Measurements from ENCODE around the gene EFEMP2. TPM values are rescaled to one million over a fixed set of nuclear protein-coding genes. Genes with fewer than 3 reads are reported as not detected.

The EFEMP2 gene
- total RNA-seq, 1 experiment from 2014 or later = 26.2 TPM

DNA sequence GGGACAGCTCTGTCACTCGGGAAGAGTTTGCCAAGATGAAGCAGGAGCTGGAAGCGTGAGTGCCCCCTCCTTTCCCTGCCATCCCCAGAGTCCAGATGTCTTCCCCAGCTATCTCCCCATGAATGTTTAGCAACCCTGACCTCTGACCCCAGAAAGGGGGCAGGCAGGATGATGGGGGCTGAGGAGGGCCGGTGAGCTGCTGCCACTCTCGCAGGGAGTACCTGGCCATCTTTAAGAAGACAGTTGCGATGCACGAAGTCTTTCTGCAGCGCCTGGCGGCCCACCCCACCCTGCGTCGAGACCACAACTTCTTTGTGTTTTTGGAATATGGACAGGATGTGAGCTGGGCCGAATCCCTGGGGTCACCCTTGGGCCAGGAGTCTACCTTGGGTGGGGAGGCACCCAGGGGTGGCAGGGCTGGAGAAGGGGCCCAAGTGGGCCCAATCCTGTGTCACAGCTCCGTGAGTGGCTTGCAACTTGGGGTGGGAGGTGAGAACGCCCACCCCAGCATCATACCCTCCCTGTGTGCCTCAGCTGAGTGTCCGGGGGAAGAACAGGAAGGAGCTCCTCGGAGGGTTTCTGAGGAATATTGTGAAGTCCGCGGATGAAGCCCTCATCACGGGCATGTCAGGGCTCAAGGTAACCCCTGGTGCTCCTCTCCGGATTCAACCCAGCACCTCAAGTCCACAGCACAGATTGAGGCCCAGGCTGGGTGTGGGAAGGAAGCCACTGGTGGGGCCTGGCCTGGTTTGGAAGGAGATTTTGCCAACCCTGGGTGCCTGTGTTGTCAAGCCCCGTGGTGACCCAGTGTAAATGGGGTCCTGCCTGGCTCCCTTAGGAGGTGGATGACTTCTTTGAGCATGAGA is 22.1 kb downstream of the EFEMP2 start:
- peak; percentile 32 for DNase-seq

More for the DNA sequence above, 22.1 kb downstream of the EFEMP2 start:
- no peak overlapping the region for H3K18ac ChIP-seq (ENCODE audit: insufficient read length, low read depth, low read length)
- peaks cover 10 to 14% of the 10 kb centered on the region in 2 experiments for H3K4me1 Mint-ChIP-seq
- H2BK5ac ChIP-seq (ENCODE audit: insufficient read length, low read length) = no peak overlapping the region
- no peaks in the 10 kb centered on the region for H3K4me1 ChIP-seq (ENCODE audit: insufficient read depth, low read length)
- no peak overlapping the region for H3K14ac ChIP-seq (ENCODE audit: insufficient read depth, low read length)
- no peak overlapping the region for H2AK5ac ChIP-seq (ENCODE audit: insufficient read length, low read length)
- peaks cover 15% of the 10 kb centered on the region for H3K27me3 Mint-ChIP-seq (ENCODE audit: low read depth)
- H3K79me1 ChIP-seq (ENCODE audit: insufficient read depth, low read depth, low read length, poor library complexity, severe bottlenecking) = peaks cover 2% of the 10 kb centered on the region
- H3K23me2 ChIP-seq (ENCODE audit: insufficient read length, low read depth, low read length, poor library complexity, severe bottlenecking) = no peaks in the 10 kb centered on the region
- H2BK20ac ChIP-seq (ENCODE audit: low read depth, low read length, poor library complexity, severe bottlenecking) = no peak overlapping the region
- no peaks in the 10 kb centered on the region for H4K20me1 ChIP-seq (ENCODE audit: control insufficient read depth, insufficient read depth, insufficient read length)
- no peak overlapping the region for H4K8ac ChIP-seq (replicated peaks; ENCODE audit: insufficient read length, low read depth, low read length)
- H2BK15ac ChIP-seq (ENCODE audit: low read depth, low read length) = no peak overlapping the region
- no peak overlapping the region for H4K91ac ChIP-seq (ENCODE audit: insufficient read length, low read depth, low read length)
- H3K79me2 ChIP-seq (ENCODE audit: insufficient read depth, low read length) = peaks cover 1% of the 10 kb centered on the region; the same call in 1 of the 2 replicates
- no peaks in the 10 kb centered on the region for H3K9me3 ChIP-seq (ENCODE audit: control insufficient read depth, low read depth, low read length)
- H3K4me3 Mint-ChIP-seq = no peak overlapping the region
- no CpG with 5 or more reads among the region's 20 CpGs for WGBS (ENCODE audit: extremely low coverage, insufficient read length, low lambda C conversion rate)
- H2AFZ ChIP-seq (ENCODE audit: low read length) = no peak overlapping the region
- peaks cover 33 to 43% (median 36%) of the 10 kb centered on the region in 3 experiments for H3K36me3 Mint-ChIP-seq (ENCODE audit: insufficient read depth in 1 of 3, low read depth in 3 of 3)
- H3K27ac ChIP-seq (ENCODE audit: insufficient read length, low read depth, low read length) = no peak overlapping the region
- no peak overlapping the region for H3K4me2 ChIP-seq (ENCODE audit: insufficient read depth, insufficient read length, low read length)
- no peak overlapping the region for H3K4ac ChIP-seq (ENCODE audit: low read depth, low read length)
- H3K9ac ChIP-seq (ENCODE audit: extremely low read depth, insufficient read length, low read length) = no peak overlapping the region
- no peak overlapping the region for H3T11ph ChIP-seq (ENCODE audit: low read length)
- H2BK120ac ChIP-seq (ENCODE audit: low read depth, low read length, poor library complexity, severe bottlenecking) = no peak overlapping the region
- no peak overlapping the region for H4K5ac ChIP-seq (ENCODE audit: insufficient read length, low read depth, low read length)
- H2BK12ac ChIP-seq (ENCODE audit: insufficient read length, low read depth, low read length) = no peak overlapping the region
- H3K9me3 Mint-ChIP-seq = peaks cover 3 to 7% of the 10 kb centered on the region in 2 experiments; a peak in 2 of 5 replicates
- no peak overlapping the region for H3K56ac ChIP-seq (ENCODE audit: insufficient read length, low read depth, low read length)
- no peak overlapping the region for H3K23ac ChIP-seq (ENCODE audit: insufficient read length, low read depth, low read length)
- peak overlapping the region in 1 of 3 experiments; percentile 63; a peak in 1 of 7 replicates for H3K27ac Mint-ChIP-seq
- no peaks in the 10 kb centered on the region for H3K27me3 ChIP-seq (ENCODE audit: insufficient read depth, low read length)
- TF ChIP-seq, protein P1, sequence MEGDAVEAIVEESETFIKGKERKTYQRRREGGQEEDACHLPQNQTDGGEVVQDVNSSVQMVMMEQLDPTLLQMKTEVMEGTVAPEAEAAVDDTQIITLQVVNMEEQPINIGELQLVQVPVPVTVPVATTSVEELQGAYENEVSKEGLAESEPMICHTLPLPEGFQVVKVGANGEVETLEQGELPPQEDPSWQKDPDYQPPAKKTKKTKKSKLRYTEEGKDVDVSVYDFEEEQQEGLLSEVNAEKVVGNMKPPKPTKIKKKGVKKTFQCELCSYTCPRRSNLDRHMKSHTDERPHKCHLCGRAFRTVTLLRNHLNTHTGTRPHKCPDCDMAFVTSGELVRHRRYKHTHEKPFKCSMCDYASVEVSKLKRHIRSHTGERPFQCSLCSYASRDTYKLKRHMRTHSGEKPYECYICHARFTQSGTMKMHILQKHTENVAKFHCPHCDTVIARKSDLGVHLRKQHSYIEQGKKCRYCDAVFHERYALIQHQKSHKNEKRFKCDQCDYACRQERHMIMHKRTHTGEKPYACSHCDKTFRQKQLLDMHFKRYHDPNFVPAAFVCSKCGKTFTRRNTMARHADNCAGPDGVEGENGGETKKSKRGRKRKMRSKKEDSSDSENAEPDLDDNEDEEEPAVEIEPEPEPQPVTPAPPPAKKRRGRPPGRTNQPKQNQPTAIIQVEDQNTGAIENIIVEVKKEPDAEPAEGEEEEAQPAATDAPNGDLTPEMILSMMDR (conservative IDR thresholded peaks at IDR 0.05) = no peak

Data from H9 (cell line).